ENCODE measurements around the gene SLAMF8. TPM values are rescaled to one million over a fixed set of nuclear protein-coding genes. Genes with fewer than 3 reads are reported as not detected.

Gene SLAMF8
- total and polyA plus RNA-seq, 9 donors = 0.19 to 1.5 (median 0.43) TPM

DNA sequence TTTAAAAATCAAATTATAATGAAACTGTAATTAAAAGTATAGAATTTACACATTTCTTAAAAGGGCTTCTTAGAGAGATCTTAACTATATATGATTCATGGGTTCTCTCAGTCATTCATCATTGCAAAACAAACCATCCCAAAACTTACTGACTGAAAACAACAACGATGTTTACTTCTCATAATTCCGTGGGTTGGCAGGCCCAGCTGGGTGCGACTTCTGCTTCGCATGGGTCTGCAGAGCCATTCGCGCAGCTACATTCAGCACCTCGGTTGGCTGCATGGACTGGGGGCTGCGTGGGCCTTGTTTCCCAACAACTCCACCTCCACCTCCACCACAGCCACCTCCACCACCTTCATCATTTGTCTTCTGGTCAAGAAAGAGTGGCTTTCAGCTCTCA lies 4.0 kb downstream of the SLAMF8 start:
- no peak overlapping the region for H3K27ac ChIP-seq (ENCODE audit: low read length)
- H3K36me3 ChIP-seq (ENCODE audit: control insufficient read depth, insufficient read depth, low read length) = no peaks in the 10 kb centered on the region
- peaks cover 33% of the 10 kb centered on the region for H3K4me1 ChIP-seq (ENCODE audit: control insufficient read depth, insufficient read depth, low read length)
- no peak for DNase-seq
- H3K4me3 ChIP-seq (ENCODE audit: low read length) = no peak overlapping the region
- H3K27me3 ChIP-seq (ENCODE audit: control insufficient read depth, insufficient read depth, low read length) = peaks cover 2% of the 10 kb centered on the region
- 90% methylated on average over 8 of the region's 8 CpGs for WGBS (ENCODE audit: insufficient coverage)
- no peaks in the 10 kb centered on the region for H3K9me3 ChIP-seq (replicated peaks; ENCODE audit: control insufficient read depth, low read depth, low read length)

DNA sequence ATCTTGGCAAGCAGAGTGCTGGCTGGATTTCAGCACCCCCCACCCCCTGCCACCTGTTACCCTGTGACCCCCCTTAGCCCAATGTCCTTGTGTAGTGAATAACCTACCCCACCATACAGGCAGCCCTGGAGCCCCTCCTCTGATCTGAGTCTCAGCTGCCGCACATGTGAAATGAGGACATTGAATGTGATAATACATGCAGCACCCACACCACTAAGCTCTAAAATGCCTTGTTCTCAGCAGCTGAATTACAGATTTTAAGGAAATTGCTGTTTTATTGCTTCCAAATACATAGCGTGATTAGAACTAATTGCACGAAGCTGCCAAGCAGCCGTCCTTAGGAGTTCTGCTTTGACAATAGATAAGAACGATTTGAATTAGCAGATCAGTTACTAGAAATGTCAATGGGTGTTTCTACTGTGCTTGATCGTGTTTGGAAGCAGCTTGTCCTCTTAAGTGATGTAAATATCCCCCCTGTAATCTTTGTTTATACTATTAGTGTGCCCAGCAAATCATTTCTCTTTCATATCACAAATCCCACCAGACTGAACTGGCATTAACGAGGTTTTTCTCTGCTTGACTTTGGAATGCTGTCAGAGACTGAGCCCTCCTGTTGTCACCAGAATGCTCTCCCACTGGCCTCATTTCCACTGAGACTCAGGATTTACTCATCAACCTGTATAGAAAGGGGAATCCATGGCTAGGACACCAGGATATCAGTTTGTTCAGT lies 4.9 kb downstream of the SLAMF8 start:
- H3K27me3 ChIP-seq (ENCODE audit: control insufficient read depth, insufficient read depth, low read length) = peaks cover 2% of the 10 kb centered on the region
- H3K9me3 ChIP-seq (replicated peaks; ENCODE audit: control insufficient read depth, low read depth, low read length) = no peaks in the 10 kb centered on the region
- no peaks in the 10 kb centered on the region for H3K36me3 ChIP-seq (ENCODE audit: control insufficient read depth, insufficient read depth, low read length)
- H3K27ac ChIP-seq (ENCODE audit: low read length) = no peak overlapping the region
- DNase-seq = peak; percentile 18
- peaks cover 33% of the 10 kb centered on the region for H3K4me1 ChIP-seq (ENCODE audit: control insufficient read depth, insufficient read depth, low read length)
- H3K4me3 ChIP-seq (ENCODE audit: low read length) = no peak overlapping the region
- 21% methylated on average over 4 of the region's 7 CpGs for WGBS (ENCODE audit: insufficient coverage)

DNA sequence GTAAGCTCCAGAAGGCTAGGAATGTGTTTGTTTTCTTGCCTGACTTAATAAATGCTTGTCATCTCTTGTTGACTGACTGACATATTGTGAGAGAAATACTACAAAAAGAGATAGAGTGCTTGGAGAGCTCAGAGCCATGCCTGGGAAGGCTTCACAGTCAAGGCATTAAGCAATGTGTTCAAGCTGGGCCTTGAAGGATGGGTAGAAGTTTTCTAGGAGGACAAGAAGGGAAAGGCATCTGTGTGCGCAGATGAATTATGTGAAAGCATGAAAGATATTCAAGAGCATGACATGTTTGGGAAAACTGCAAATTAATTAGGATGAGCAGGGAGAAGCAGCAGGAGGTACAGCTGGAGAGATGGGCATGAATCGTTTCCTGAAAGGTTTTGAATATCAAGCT lies 5.6 kb downstream of the SLAMF8 start:
- 83% methylated on average over 2 of the region's 2 CpGs for WGBS (ENCODE audit: insufficient coverage)
- no peak overlapping the region for H3K27ac ChIP-seq (ENCODE audit: low read length)
- H3K4me3 ChIP-seq (ENCODE audit: low read length) = no peak overlapping the region
- no peaks in the 10 kb centered on the region for H3K9me3 ChIP-seq (replicated peaks; ENCODE audit: control insufficient read depth, low read depth, low read length)
- no peaks in the 10 kb centered on the region for H3K36me3 ChIP-seq (ENCODE audit: control insufficient read depth, insufficient read depth, low read length)
- no peak for DNase-seq
- H3K4me1 ChIP-seq (ENCODE audit: control insufficient read depth, insufficient read depth, low read length) = peaks cover 30% of the 10 kb centered on the region
- H3K27me3 ChIP-seq (ENCODE audit: control insufficient read depth, insufficient read depth, low read length) = peaks cover 2% of the 10 kb centered on the region

DNA sequence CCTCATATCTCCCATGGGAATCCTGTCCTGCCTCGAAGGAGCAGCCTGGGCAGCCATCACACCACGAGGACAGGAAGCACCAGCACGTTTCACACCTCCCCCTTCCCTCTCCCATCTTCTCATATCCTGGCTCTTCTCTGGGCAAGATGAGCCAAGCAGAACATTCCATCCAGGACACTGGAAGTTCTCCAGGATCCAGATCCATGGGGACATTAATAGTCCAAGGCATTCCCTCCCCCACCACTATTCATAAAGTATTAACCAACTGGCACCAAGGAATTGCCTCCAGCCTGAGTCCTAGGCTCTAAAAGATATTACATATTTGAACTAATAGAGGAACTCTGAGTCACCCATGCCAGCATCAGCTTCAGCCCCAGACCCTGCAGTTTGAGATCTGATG lies 8.7 kb downstream of the SLAMF8 start:
- Histone ChIP-seq H3K36me3 (ENCODE audit: control insufficient read depth, insufficient read depth, low read length) (no peaks in the 10 kb centered on the region), H3K9me3 (replicated peaks; ENCODE audit: control insufficient read depth, low read depth, low read length) (no peaks in the 10 kb centered on the region), H3K4me1 (ENCODE audit: control insufficient read depth, insufficient read depth, low read length) (peaks cover 21% of the 10 kb centered on the region), H3K27me3 (ENCODE audit: control insufficient read depth, insufficient read depth, low read length) (peaks cover 2% of the 10 kb centered on the region), H3K4me3 (ENCODE audit: low read length) (no peak overlapping the region), H3K27ac (ENCODE audit: low read length) (no peak overlapping the region)
- DNase-seq = no peak
- WGBS (ENCODE audit: insufficient coverage) = 31% methylated on average over 3 of the region's 3 CpGs

DNA sequence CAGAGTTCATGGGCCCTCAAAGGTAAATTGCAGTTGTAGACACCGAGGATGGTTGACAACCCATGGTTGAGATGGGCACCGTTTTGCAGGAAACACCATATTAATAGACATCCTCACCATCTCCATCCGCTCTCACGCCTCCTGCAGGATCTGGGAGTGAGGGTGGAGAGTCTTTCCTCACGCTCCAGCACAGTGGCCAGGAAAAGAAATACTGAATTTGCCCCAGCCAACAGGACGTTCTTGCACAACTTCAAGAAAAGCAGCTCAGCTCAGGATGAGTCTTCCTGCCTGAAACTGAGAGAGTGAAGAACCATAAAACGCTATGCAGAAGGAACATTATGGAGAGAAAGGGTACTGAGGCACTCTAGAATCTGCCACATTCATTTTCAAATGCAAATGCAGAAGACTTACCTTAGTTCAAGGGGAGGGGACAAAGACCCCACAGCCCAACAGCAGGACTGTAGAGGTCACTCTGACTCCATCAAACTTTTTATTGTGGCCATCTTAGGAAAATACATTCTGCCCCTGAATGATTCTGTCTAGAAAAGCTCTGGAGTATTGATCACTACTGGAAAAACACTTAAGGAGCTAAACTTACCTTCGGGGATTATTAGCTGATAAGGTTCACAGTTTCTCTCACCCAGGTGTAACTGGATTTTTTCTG lies 9.3 kb downstream of the SLAMF8 start:
- Histone ChIP-seq H3K4me3 (ENCODE audit: low read length) (no peak overlapping the region), H3K27ac (ENCODE audit: low read length) (no peak overlapping the region), H3K27me3 (ENCODE audit: control insufficient read depth, insufficient read depth, low read length) (peaks cover 2% of the 10 kb centered on the region), H3K9me3 (replicated peaks; ENCODE audit: control insufficient read depth, low read depth, low read length) (no peaks in the 10 kb centered on the region), H3K36me3 (ENCODE audit: control insufficient read depth, insufficient read depth, low read length) (no peaks in the 10 kb centered on the region), H3K4me1 (ENCODE audit: control insufficient read depth, insufficient read depth, low read length) (peaks cover 16% of the 10 kb centered on the region)
- WGBS (ENCODE audit: insufficient coverage) = 60% methylated on average over 1 of the region's 8 CpGs
- peak; percentile 18 for DNase-seq

DNA sequence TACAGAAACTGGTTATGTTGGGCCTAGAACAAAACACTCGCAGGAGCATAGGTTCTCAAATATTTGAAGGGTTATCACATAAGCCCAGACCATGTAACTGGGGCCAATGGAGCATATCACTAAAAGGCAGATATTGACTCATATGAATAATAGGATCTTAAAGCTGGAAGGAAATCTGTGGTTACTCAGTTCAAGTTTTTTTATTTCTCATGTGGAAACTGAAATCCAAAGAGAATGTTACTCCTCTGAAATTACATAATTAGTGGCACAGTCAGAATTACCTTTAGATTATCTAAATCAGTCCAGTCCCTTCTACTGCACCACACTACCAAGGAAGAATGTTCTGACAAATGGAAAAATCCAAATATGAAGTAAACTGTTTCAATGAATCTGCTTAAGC lies 12.0 kb downstream of the SLAMF8 start:
- H3K4me1 ChIP-seq (ENCODE audit: control insufficient read depth, insufficient read depth, low read length) = peaks cover 8% of the 10 kb centered on the region
- DNase-seq = no peak

DNA sequence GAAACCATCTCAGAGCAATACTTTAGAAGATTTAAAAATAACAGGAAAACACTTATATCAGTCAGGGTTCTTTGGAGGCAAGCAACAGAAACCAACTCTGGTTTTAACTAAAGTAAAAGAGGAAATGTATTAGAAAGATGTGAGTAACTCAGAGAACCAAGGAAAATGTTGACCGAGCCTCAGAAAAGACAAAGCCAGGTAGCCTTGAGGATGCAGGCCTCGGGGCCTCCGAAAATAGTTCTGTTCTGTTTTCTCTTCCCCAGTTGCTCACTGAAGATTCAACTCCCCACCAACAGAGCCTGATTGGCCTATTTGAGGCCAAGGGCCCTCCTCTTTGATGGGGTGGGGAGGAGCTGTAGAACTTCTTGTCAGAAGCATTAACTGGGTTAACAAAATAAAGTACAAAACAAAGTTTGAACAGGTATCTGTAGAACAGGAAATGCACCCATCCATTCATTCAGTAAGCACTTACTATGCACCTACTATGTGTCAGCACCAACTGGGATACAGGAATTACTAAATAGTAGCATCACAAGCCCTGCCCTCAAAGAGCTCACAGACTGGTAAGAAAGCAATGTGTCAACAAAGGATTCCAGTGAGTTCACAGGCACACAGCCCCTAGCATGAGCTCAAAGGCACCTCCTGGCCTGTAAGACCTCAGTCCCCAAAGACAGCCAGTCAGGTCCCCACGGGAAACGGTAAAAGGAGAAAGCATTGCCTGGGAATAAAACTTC lies 12.6 kb downstream of the SLAMF8 start:
- no peaks in the 10 kb centered on the region for H3K36me3 ChIP-seq (ENCODE audit: control insufficient read depth, insufficient read depth, low read length)
- H3K4me1 ChIP-seq (ENCODE audit: control insufficient read depth, insufficient read depth, low read length) = peaks cover 8% of the 10 kb centered on the region
- H3K4me3 ChIP-seq (ENCODE audit: low read length) = no peak overlapping the region
- no peaks in the 10 kb centered on the region for H3K27me3 ChIP-seq (ENCODE audit: control insufficient read depth, insufficient read depth, low read length)
- WGBS (ENCODE audit: insufficient coverage) = no CpG with 5 or more reads among the region's 5 CpGs
- no peak for DNase-seq
- no peaks in the 10 kb centered on the region for H3K9me3 ChIP-seq (replicated peaks; ENCODE audit: control insufficient read depth, low read depth, low read length)
- no peak overlapping the region for H3K27ac ChIP-seq (ENCODE audit: low read length)

More for the DNA sequence above, 12.0 kb downstream of the SLAMF8 start:
- Histone ChIP-seq H3K27ac (ENCODE audit: low read length) (no peak overlapping the region), H3K4me3 (ENCODE audit: low read length) (no peak overlapping the region), H3K27me3 (ENCODE audit: control insufficient read depth, insufficient read depth, low read length) (no peaks in the 10 kb centered on the region), H3K9me3 (replicated peaks; ENCODE audit: control insufficient read depth, low read depth, low read length) (no peaks in the 10 kb centered on the region), H3K36me3 (ENCODE audit: control insufficient read depth, insufficient read depth, low read length) (no peaks in the 10 kb centered on the region)
- no CpG with 5 or more reads among the region's 1 CpG for WGBS (ENCODE audit: insufficient coverage)

DNA sequence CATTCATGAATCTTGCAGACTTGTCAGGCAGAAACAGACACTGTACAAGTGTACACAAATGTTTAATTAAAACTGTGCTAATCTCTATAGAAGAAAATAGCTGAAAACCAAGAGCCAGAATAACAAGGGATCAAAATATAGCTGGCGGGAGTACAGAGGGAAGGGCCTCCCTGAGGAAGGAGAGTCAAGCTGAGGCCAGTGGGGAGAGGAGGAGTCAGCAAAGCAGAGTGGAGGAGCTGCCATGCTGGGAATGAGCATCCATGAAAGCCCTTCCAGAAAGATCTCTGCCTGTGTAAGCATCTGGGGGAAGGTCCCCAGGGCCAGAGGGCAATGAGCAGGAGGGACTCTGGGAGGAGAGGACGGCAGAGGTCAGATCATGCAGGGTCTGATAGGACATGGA lies 15.1 kb downstream of the SLAMF8 start:
- no peak overlapping the region for H3K4me3 ChIP-seq (ENCODE audit: low read length)
- H3K27me3 ChIP-seq (ENCODE audit: control insufficient read depth, insufficient read depth, low read length) = no peaks in the 10 kb centered on the region
- H3K36me3 ChIP-seq (ENCODE audit: control insufficient read depth, insufficient read depth, low read length) = no peaks in the 10 kb centered on the region
- H3K27ac ChIP-seq (ENCODE audit: low read length) = peak overlapping the region; percentile 55
- H3K9me3 ChIP-seq (replicated peaks; ENCODE audit: control insufficient read depth, low read depth, low read length) = no peaks in the 10 kb centered on the region
- H3K4me1 ChIP-seq (ENCODE audit: control insufficient read depth, insufficient read depth, low read length) = peaks cover 8% of the 10 kb centered on the region
- WGBS (ENCODE audit: insufficient coverage) = 35% methylated on average over 2 of the region's 2 CpGs
- peak; percentile 71 for DNase-seq

DNA sequence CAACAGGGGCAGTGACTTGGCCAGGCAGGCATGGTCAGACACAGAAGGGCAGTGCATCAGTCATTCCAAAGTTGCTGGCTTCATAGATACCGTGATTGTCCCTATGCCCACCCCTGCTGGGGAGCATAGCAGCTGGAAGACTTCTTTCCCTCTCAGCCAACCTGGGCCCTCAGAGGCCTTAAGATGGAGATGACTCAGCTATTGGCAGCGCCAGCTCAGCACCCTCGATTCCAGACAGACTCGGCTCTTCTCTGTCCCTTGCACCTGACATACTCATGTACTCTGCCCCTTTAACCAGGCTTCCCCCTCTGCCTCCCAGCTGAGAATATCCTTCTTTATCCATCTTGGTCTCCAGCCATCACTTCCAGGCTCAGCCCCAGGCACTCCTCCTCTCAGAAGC lies 16.8 kb downstream of the SLAMF8 start:
- Histone ChIP-seq H3K4me3 (ENCODE audit: low read length) (no peak overlapping the region), H3K27me3 (ENCODE audit: control insufficient read depth, insufficient read depth, low read length) (no peaks in the 10 kb centered on the region), H3K27ac (ENCODE audit: low read length) (no peak overlapping the region), H3K4me1 (ENCODE audit: control insufficient read depth, insufficient read depth, low read length) (peaks cover 8% of the 10 kb centered on the region), H3K36me3 (ENCODE audit: control insufficient read depth, insufficient read depth, low read length) (no peaks in the 10 kb centered on the region), H3K9me3 (replicated peaks; ENCODE audit: control insufficient read depth, low read depth, low read length) (no peaks in the 10 kb centered on the region)
- no peak for DNase-seq
- 83% methylated on average over 4 of the region's 4 CpGs for WGBS (ENCODE audit: insufficient coverage)
